Prostate gland (tissue), 2 donors: ENCODE results near the gene ROBO2. TPM values are rescaled to one million over a fixed set of nuclear protein-coding genes. Genes with fewer than 3 reads are reported as not detected.

Experiments
- DNase-seq: peaks from one replicate; pipeline ENCODE4 v3.0.0-alpha.2; 2019; ENCODE audit warnings: low spot score
- H3K27ac ChIP-seq, 2 donors: fragments of 200-600 bp; sonication (generic); 2 replicates each; pipeline ENCODE4 v1.5.1; 2017 to 2019
- H3K27me3 ChIP-seq: fragments of 200-600 bp; sonication (generic); replicated peaks from 2 replicates; pipeline ENCODE4 v1.5.1; 2019; ENCODE audit not compliant: insufficient read depth
- H3K36me3 ChIP-seq, 2 donors: fragments of 200-600 bp; sonication (generic); 1 replicate in 1 of 2; 2 replicates in 1 of 2; pipeline versions ENCODE4 v1.5.1 to v1.8.1; 2017 to 2019
- H3K4me1 ChIP-seq: fragments of 200-600 bp; sonication (generic); replicated peaks from 2 replicates; pipeline ENCODE4 v1.5.1; 2019
- H3K4me3 ChIP-seq, 2 donors: fragments of 200-600 bp; sonication (generic); 2 replicates each; pipeline ENCODE4 v1.5.1; 2017 to 2019
- H3K9me3 ChIP-seq: fragments of 200-600 bp; sonication (generic); 2 replicates; pipeline ENCODE4 v1.5.1; 2017
- CTCF ChIP-seq, 4 experiments: fragments of 200-600 bp in 2 of 4; fragments of 450-650 bp in 2 of 4; sonication (generic) in 2 of 4; IDR thresholded peaks; 1 replicate in 3 of 4; 2 replicates in 1 of 4; pipeline ENCODE4 v1.5.1; 2016 to 2019; ENCODE audit warnings: antibody characterized with exemption in 4 of 4, mild to moderate bottlenecking in 2 of 4, moderate library complexity in 2 of 4
- POLR2A ChIP-seq: fragments of 450-650 bp; IDR thresholded peaks from one replicate; pipeline ENCODE4 v1.6.1; 2016; ENCODE audit warnings: antibody characterized with exemption, mild to moderate bottlenecking
- POLR2AphosphoS5 ChIP-seq: sonication (generic); formaldehyde crosslinking; IDR thresholded peaks from one replicate; pipeline ENCODE4 v1.6.1; 2017; ENCODE audit warnings: antibody characterized with exemption
- WGBS: methylation state at CpG from one replicate; pipeline ENCODE4 v1.1.5; 2018; 5-methylcytosine and 5-hydroxymethylcytosine counted together
- intact Hi-C: fragments of 100-400 bp; cut with DNase I; formaldehyde crosslinking; loops from one replicate; pipeline ENCODE4 v1.14.2; 2022
- total RNA-seq, 2 donors: library from RNA; depleted of rRNA; stranded (reverse); fragments of >200 nt; gene quantifications; one replicate each; pipeline ENCODE4 v1.1.0, GENCODE V29; 2016

ROBO2 gene
- total RNA-seq, 2 donors from 2014 or later = 3.6 to 18.2 TPM

GRCh38 chr3:77195766-77196545 is 156.1 kb downstream of the ROBO2 start:
- H3K9me3 ChIP-seq = no peaks in the 10 kb centered on the region
- H3K4me3 ChIP-seq = no peak overlapping the region
- DNase-seq = no peak
- WGBS = 84% methylated on average over 12 of the region's 12 CpGs
- intact Hi-C loops = no loop called here
- H3K27ac ChIP-seq = no peak overlapping the region
- H3K4me1 ChIP-seq = no peaks in the 10 kb centered on the region
- TF ChIP-seq POLR2A (no peak), POLR2AphosphoS5 (no peak), CTCF (IDR thresholded peaks at IDR 0.05) (no peak)
- H3K36me3 ChIP-seq = no peaks in the 10 kb centered on the region
- H3K27me3 ChIP-seq = no peaks in the 10 kb centered on the region

GRCh38 chr3:77197408-77197807 is 157.5 kb downstream of the ROBO2 start:
- Histone ChIP-seq H3K27me3 (no peaks in the 10 kb centered on the region), H3K4me3 (no peak overlapping the region), H3K4me1 (no peaks in the 10 kb centered on the region), H3K9me3 (no peaks in the 10 kb centered on the region), H3K36me3 (no peaks in the 10 kb centered on the region), H3K27ac (no peak overlapping the region)
- intact Hi-C loops = no loop called here
- 89% methylated on average over 2 of the region's 2 CpGs for WGBS
- TF ChIP-seq POLR2A = no peak
- no peak for TF ChIP-seq CTCF (IDR thresholded peaks at IDR 0.05)
- TF ChIP-seq POLR2AphosphoS5 = no peak
- no peak for DNase-seq

GRCh38 chr3:77203851-77204250 is 164.0 kb downstream of the ROBO2 start:
- TF ChIP-seq POLR2AphosphoS5 = no peak
- TF ChIP-seq POLR2A = no peak
- TF ChIP-seq CTCF (IDR thresholded peaks at IDR 0.05) = no peak
- Histone ChIP-seq H3K27me3 (no peaks in the 10 kb centered on the region), H3K9me3 (no peaks in the 10 kb centered on the region), H3K4me3 (no peak overlapping the region), H3K36me3 (no peaks in the 10 kb centered on the region), H3K27ac (no peak overlapping the region), H3K4me1 (no peaks in the 10 kb centered on the region)
- no peak for DNase-seq
- intact Hi-C loops = no loop called here

GRCh38 chr3:77204788-77205187 is 164.9 kb downstream of the ROBO2 start:
- 86% methylated on average over 11 of the region's 11 CpGs for WGBS
- H3K4me3 ChIP-seq = no peak overlapping the region
- no peak for DNase-seq
- no peaks in the 10 kb centered on the region for H3K27me3 ChIP-seq
- no peaks in the 10 kb centered on the region for H3K9me3 ChIP-seq
- H3K36me3 ChIP-seq = no peaks in the 10 kb centered on the region
- H3K4me1 ChIP-seq = no peaks in the 10 kb centered on the region
- TF ChIP-seq POLR2A (no peak), CTCF (IDR thresholded peaks at IDR 0.05) (no peak), POLR2AphosphoS5 (no peak)
- intact Hi-C loops = no loop called here
- no peak overlapping the region for H3K27ac ChIP-seq

GRCh38 chr3:77207753-77208152 is 167.9 kb downstream of the ROBO2 start:
- Histone ChIP-seq H3K27me3 (no peaks in the 10 kb centered on the region), H3K4me1 (no peaks in the 10 kb centered on the region), H3K36me3 (no peaks in the 10 kb centered on the region), H3K27ac (no peak overlapping the region), H3K9me3 (no peaks in the 10 kb centered on the region), H3K4me3 (no peak overlapping the region)
- DNase-seq = no peak
- 93% methylated on average over 8 of the region's 8 CpGs for WGBS
- no peak for TF ChIP-seq POLR2A
- no peak for TF ChIP-seq CTCF (IDR thresholded peaks at IDR 0.05)
- no peak for TF ChIP-seq POLR2AphosphoS5
- intact Hi-C loops = no loop called here
